Ectodermal cell (in vitro differentiated cells): Measurements from ENCODE around the gene STPG1.
"Not testable (repeated sequence)": the region's sequence is repeated elsewhere in the genome, so short reads cannot be mapped to it uniquely, and the experiment has no call there.

ENCODE experiments used
- H3K27ac ChIP-seq: 2 replicates; pipeline ENCODE4 v1.7.0; 2013; ENCODE audit warnings: mild to moderate bottlenecking, low read depth, low read length; ENCODE audit not compliant: insufficient read depth, poor library complexity, severe bottlenecking
- H3K27me3 ChIP-seq: 2 replicates; pipeline ENCODE4 v1.7.0; 2013; ENCODE audit warnings: mild to moderate bottlenecking, low read length; ENCODE audit not compliant: insufficient read depth, control insufficient read depth, poor library complexity, severe bottlenecking
- H3K36me3 ChIP-seq: one replicate; pipeline ENCODE4 v1.7.0; 2013; ENCODE audit warnings: low read length; ENCODE audit not compliant: control insufficient read depth, insufficient read depth
- H3K4me1 ChIP-seq: one replicate; pipeline ENCODE4 v1.7.0; 2013; ENCODE audit warnings: low read length; ENCODE audit not compliant: control insufficient read depth, insufficient read depth
- H3K4me3 ChIP-seq: 2 replicates; pipeline ENCODE4 v1.7.0; 2013; ENCODE audit warnings: low read depth, low read length, control low read depth; ENCODE audit not compliant: insufficient read depth
- H3K9me3 ChIP-seq: 2 replicates; pipeline ENCODE4 v1.7.0; 2013; ENCODE audit warnings: mild to moderate bottlenecking, low read length, moderate library complexity; ENCODE audit not compliant: control insufficient read depth
- WGBS, 2 experiments: methylation state at CpG; one replicate each; pipeline ENCODE4 v1.1.7; 2013; ENCODE audit warnings: missing lambda C conversion rate in 2 of 2; 5-methylcytosine and 5-hydroxymethylcytosine counted together

STPG1 gene

DNA sequence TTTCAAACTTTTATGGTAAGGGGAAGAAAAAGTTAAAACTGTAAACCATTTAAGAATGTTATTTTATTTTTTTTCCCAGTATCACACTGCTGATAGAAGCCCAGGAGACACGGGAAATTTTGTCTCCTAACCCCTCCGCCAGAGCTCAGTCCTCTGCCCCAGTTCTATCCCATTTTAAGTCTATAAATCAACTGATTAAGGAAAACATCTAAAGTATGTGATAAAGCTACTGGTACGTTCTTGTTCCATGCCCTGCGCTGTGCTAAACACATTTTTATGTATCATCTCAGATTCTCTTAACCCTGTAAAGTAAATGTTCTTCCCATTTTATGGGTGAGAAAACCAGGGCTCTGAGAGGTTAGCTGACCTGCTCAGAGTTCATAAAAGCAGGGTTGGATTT, 36.7 kb upstream of the STPG1 start:
- no peaks in the 10 kb centered on the region for H3K36me3 ChIP-seq
- no peaks in the 10 kb centered on the region for H3K9me3 ChIP-seq
- H3K27me3 ChIP-seq: no peaks in the 10 kb centered on the region
- 90 to 97% methylated on average over 4 of the region's 4 CpGs for WGBS, 2 experiments
- H3K27ac ChIP-seq: no peak overlapping the region
- H3K4me1 ChIP-seq: no peaks in the 10 kb centered on the region
- H3K4me3 ChIP-seq: no peak overlapping the region

DNA sequence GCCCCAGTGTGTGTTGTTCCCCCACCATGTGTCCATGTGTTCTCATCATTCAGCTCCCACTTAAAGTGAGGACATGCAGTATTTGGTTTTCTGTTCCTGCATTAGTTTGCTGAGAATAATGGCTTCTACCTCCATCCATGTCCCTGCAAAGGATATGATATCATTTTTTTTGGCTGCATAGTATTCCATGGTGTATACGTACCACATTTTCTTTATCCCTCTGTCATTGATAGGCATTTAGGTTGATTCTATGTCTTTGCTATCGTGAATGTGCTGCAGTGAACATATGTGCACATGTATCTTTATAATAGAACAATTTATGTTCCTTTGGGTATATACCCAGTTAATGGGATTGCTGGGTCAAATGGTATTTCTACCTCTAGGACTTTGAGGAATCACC, 32.9 kb upstream of the STPG1 start:
- H3K9me3 ChIP-seq, H3K4me3 ChIP-seq, H3K27me3 ChIP-seq, H3K27ac ChIP-seq, H3K36me3 ChIP-seq, H3K4me1 ChIP-seq: not testable (repeated sequence)
- WGBS, 2 experiments: 80 to 100% methylated on average over 2 of the region's 2 CpGs

DNA sequence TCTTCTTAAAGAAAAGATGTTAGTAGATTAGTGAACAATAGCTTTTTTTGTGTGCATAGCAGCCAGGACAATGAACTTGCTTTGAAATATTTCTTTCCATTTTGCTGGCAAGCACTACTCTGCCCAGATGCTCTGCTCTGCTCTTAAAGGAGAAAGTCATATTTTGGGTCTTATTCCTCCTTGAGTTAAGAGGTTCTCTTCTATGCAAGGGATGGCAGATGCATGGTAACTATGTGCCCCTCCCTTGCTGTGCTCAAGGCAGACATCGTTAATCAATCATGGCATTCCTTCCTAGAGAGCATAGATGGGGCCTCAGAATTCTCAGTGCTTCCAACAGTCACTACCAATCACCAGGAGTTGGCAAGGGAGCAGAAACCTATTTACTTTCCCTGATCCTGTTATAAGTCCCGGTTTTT, 29.7 kb upstream of the STPG1 start:
- no peaks in the 10 kb centered on the region for H3K36me3 ChIP-seq
- no peak overlapping the region for H3K27ac ChIP-seq
- H3K9me3 ChIP-seq: no peaks in the 10 kb centered on the region
- H3K4me3 ChIP-seq: no peak overlapping the region
- H3K4me1 ChIP-seq: peaks cover 8% of the 10 kb centered on the region
- WGBS, 2 experiments: 58 to 71% methylated on average over 2 of the region's 2 CpGs
- no peaks in the 10 kb centered on the region for H3K27me3 ChIP-seq

DNA sequence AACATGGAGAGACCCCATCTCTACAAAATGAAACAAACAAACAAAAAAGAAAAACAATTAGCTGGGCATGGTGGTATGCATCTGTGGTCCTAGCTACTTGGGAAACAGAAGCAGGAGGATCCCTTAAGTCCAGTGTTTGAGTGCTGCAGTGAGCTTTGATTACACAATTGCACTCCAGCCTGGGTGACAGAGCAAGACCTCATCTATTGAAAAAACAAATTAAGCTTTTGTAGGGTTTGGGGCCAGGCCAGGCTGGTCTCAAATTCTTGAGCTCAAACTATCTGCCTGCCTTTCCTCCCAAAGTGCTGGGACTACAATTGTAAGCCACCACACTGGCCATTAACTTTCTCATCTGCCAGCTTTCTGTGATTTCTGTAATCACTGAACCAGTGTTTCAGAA, 29.2 kb upstream of the STPG1 start:
- Histone ChIP-seq H3K9me3 (no peaks in the 10 kb centered on the region), H3K4me3 (no peak overlapping the region), H3K27ac (no peak overlapping the region), H3K27me3 (no peaks in the 10 kb centered on the region), H3K4me1 (peaks cover 11% of the 10 kb centered on the region), H3K36me3 (no peaks in the 10 kb centered on the region)

DNA sequence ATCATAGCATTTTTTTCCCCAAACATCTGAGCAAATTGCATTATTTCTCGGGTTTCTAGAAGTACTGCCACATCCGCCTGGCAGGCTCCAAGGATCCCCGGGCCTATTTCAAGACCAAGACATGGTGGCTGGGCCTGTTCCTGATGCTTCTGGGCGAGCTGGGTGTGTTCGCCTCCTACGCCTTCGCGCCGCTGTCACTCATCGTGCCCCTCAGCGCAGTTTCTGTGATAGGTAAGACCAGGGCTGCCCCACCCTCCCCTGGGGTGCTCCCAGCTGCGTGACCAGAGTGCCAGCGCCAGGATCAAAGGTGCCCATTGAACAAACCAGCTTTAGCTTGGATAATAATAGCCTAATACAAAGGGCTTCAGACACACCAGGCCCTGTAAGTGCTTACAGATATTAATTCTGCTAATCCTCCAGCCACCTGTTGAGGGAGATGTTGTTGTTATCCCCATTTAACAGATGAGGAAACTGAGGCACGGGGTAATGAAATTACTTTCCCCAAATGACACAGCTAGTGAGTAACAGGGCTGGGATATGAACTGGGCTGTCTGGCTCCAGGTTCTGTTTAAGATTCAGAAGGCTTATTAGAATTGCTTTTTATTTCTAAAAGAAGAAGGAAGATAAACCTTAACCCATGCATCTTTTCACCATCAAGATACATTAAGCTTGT, 28.6 kb upstream of the STPG1 start:
- Histone ChIP-seq H3K4me3 (no peak overlapping the region), H3K9me3 (no peaks in the 10 kb centered on the region), H3K27ac (no peak overlapping the region), H3K4me1 (peaks cover 11% of the 10 kb centered on the region), H3K36me3 (no peaks in the 10 kb centered on the region), H3K27me3 (no peaks in the 10 kb centered on the region)
- WGBS, 2 experiments: 94 to 95% methylated on average over 14 of the region's 14 CpGs

DNA sequence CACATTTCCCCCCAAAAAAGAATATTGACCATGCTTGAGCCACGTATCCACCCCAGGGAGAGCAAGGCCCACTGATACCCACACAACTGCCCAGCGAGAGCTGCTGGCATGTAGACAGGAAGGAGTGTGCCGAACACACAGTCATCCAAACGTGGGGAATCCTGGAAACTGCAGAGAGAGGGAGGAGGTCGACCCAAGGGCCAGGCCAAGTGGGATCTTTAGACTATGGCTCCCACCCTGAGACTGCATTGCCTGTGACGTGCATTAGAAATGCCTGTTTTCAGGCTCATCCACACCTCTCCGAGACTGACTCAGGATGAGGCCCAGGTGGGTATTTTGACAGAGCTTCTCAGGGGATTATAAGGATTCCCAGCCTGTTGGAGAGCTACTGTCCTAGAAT, 27.9 kb upstream of the STPG1 start:
- H3K36me3 ChIP-seq: no peaks in the 10 kb centered on the region
- H3K27me3 ChIP-seq: no peaks in the 10 kb centered on the region
- no peaks in the 10 kb centered on the region for H3K9me3 ChIP-seq
- 87 to 92% methylated on average over 7 of the region's 7 CpGs for WGBS, 2 experiments
- peaks cover 11% of the 10 kb centered on the region for H3K4me1 ChIP-seq
- no peak overlapping the region for H3K4me3 ChIP-seq
- no peak overlapping the region for H3K27ac ChIP-seq

DNA sequence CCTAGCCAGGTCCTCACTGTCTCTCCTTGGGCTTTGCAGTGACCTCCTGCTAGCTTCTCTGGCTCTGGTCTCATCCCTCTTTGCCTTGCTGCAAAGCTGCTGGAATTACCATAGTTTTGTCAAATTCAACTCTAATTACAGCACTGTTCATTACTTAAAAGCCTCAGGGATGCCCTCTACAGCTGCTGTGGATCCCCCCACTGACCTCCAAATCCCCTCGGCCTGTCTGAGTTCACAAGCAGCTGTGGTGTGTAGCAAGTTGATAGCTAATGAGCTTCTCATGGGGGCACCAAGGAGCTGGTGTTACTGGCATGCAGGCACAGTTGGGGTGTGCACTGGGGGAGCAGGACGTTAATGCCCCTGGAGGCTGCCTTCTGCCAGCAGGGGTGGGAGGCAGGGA, 26.9 kb upstream of the STPG1 start:
- H3K9me3 ChIP-seq: no peaks in the 10 kb centered on the region

DNA sequence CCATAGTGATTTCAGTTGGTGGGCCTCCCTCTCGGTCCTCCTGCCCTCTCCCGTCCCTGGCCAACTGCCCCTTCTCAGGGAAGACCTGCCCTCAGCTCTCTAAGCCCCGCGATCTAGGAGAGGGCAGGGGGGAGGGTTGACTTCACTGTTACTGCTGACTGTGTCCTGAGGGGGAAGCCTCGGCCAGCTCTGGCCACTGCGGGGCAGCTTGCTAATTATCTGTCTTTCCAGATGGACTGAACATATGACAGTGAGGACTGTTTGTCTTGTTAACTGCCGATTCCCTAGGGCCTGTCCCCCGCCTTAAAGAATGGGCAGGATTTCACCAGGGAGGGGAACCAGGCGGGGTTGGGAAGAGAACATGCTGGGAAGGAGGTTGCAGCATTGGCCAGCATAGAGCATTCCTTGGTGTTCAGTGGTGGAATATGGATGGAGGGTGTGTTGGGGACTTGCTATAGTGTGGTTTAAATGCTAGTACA, 24.9 kb upstream of the STPG1 start:
- WGBS, 2 experiments: 35 to 38% methylated on average over 9 of the region's 9 CpGs
- no peaks in the 10 kb centered on the region for H3K27me3 ChIP-seq
- H3K4me1 ChIP-seq: peaks cover 11% of the 10 kb centered on the region
- H3K36me3 ChIP-seq: no peaks in the 10 kb centered on the region
- H3K9me3 ChIP-seq: no peaks in the 10 kb centered on the region
- no peak overlapping the region for H3K27ac ChIP-seq
- no peak overlapping the region for H3K4me3 ChIP-seq

More for the DNA sequence above, 26.9 kb upstream of the STPG1 start:
- Histone ChIP-seq H3K4me1 (peaks cover 11% of the 10 kb centered on the region), H3K4me3 (no peak overlapping the region), H3K36me3 (no peaks in the 10 kb centered on the region), H3K27me3 (no peaks in the 10 kb centered on the region), H3K27ac (no peak overlapping the region)
- 74 to 80% methylated on average over 2 of the region's 2 CpGs for WGBS, 2 experiments

DNA sequence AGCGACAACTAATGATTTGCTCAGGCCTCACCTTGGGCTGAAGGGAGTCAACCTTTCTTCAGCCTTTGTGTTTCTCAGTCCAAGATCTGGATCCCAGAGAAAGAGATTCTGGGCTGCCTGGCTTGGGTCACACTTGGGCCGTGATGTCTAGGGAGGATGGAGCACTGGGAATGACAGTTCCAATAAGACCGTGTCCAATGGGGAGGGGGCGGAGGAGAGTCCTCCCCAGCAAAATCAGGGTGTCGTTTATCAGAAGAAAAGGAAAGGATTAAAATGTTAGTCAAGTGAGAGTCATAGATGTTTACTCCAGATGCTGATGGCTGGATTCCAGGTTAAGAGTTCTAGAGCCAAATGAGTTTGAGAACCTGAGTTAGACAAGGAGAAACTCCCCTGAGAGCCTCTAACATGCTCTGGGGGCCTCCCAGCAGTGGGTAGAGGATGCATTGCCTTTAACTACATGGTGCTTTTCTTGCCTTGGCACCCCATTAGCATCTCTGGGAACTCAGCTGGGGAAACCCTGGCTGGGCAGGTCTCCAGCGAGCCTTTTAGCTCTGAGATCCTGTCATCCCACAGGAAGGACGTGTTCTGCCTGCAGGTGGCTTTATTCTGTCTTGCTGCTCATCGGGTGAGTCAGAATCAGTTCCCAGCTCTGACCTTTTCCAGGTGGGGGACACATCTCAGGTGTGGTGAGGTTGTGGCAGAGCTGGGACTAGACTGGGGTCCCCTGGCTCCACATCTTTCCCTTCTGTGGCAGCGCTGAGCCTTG, 24.2 kb upstream of the STPG1 start:
- WGBS, 2 experiments: 88 to 89% methylated on average over 9 of the region's 9 CpGs
- Histone ChIP-seq H3K36me3 (no peaks in the 10 kb centered on the region), H3K4me1 (peaks cover 11% of the 10 kb centered on the region), H3K9me3 (no peaks in the 10 kb centered on the region), H3K27ac (no peak overlapping the region), H3K27me3 (no peaks in the 10 kb centered on the region), H3K4me3 (no peak overlapping the region)

DNA sequence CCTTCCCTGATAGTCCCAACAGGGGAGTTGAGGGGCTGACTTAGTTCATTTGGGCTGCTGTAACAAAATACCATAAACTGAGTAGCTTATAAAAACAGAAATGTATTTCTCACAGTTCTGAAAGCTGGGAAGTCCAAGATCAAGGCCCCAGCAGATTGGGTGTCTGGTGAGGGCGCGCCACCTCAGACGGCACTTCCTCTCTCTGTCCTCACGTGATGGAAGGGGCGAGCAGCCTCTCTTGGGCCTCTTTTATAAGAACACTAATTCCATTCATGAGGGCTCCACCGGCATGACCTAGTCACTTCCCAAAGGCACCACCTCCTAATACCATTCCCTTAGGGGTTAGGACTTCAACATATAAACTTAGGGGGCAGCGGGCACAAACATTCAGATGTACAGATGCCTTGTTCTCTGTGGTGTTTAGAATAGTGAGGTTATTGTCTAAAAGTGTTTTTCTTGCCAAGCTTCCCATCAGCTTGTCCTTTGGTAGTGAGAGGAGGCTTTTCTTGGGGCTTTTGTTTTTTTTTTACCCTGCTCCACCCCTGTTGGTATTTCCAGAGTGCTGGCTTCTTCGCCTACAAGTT, 22.3 kb upstream of the STPG1 start:
- Histone ChIP-seq H3K36me3 (no peaks in the 10 kb centered on the region), H3K4me1 (peaks cover 11% of the 10 kb centered on the region), H3K27me3 (no peaks in the 10 kb centered on the region), H3K4me3 (no peak overlapping the region), H3K9me3 (no peaks in the 10 kb centered on the region), H3K27ac (no peak overlapping the region)
- 93 to 97% methylated on average over 7 of the region's 8 CpGs for WGBS, 2 experiments
